Ascending aorta (tissue), 2 donors: ENCODE measurements around the gene GLYATL1. TPM values are rescaled to one million over a fixed set of nuclear protein-coding genes. Genes with fewer than 3 reads are reported as not detected.

Source experiments
- DNase-seq, 2 donors: peaks; one replicate each; pipeline ENCODE4 v3.0.0-alpha.2; 2019; ENCODE audit warnings: low spot score in 2 of 2
- H3K27ac ChIP-seq, 2 donors: fragments of 200-600 bp; sonication (generic); one replicate each; pipeline ENCODE4 v1.5.1; 2016 to 2017; ENCODE audit warnings: mild to moderate bottlenecking in 1 of 2
- H3K27me3 ChIP-seq: fragments of 200-600 bp; sonication (generic); one replicate; pipeline ENCODE4 v1.5.1; 2017
- H3K36me3 ChIP-seq, 2 donors: fragments of 200-600 bp; sonication (generic); one replicate each; pipeline ENCODE4 v1.5.1; 2016
- H3K4me1 ChIP-seq, 2 donors: fragments of 200-600 bp; sonication (generic); one replicate each; pipeline ENCODE4 v1.5.1; 2016 to 2017; ENCODE audit warnings: mild to moderate bottlenecking in 1 of 2
- H3K4me3 ChIP-seq, 2 donors: fragments of 200-600 bp; sonication (generic); one replicate each; pipeline ENCODE4 v1.5.1; 2016 to 2017; ENCODE audit warnings: mild to moderate bottlenecking in 1 of 2
- H3K9me3 ChIP-seq, 2 donors: fragments of 200-600 bp; sonication (generic); one replicate each; pipeline ENCODE4 v1.5.1; 2016
- CTCF ChIP-seq, 3 experiments: fragments of 200-600 bp in 2 of 3; fragments of 450-650 bp in 1 of 3; sonication (generic) in 2 of 3; IDR thresholded peaks; one replicate each; pipeline ENCODE4 v1.5.1; 2016 to 2019; ENCODE audit warnings: antibody characterized with exemption in 3 of 3, mild to moderate bottlenecking in 1 of 3, moderate library complexity in 1 of 3
- intact Hi-C: fragments of 100-400 bp; cut with DNase I; formaldehyde crosslinking; loops from one replicate; pipeline ENCODE4 v1.15.1; 2023
- total RNA-seq: library from RNA; depleted of rRNA; stranded (reverse); fragments of >200 nt; gene quantifications from one replicate; pipeline ENCODE4 v1.1.0, GENCODE V29; 2016

The GLYATL1 gene
- total RNA-seq, 1 donor from 2014 or later, result 8.6 TPM

- H3K27me3 ChIP-seq, result no peaks in the 10 kb centered on the region
- no peaks in the 10 kb centered on the region for H3K4me1 ChIP-seq
- TF ChIP-seq CTCF (IDR thresholded peaks at IDR 0.05), result no peak
- H3K36me3 ChIP-seq, result no peaks in the 10 kb centered on the region
- H3K4me3 ChIP-seq, result peak overlapping the region; percentile 40 to 45
- H3K9me3 ChIP-seq, result no peaks in the 10 kb centered on the region
- intact Hi-C loops, result no loop called here
- DNase-seq, result no peak
- no peak overlapping the region for H3K27ac ChIP-seq
These were observed 34.1 kb upstream of the GLYATL1 start for GRCh38 chr11:58905011-58905720.

DNA sequence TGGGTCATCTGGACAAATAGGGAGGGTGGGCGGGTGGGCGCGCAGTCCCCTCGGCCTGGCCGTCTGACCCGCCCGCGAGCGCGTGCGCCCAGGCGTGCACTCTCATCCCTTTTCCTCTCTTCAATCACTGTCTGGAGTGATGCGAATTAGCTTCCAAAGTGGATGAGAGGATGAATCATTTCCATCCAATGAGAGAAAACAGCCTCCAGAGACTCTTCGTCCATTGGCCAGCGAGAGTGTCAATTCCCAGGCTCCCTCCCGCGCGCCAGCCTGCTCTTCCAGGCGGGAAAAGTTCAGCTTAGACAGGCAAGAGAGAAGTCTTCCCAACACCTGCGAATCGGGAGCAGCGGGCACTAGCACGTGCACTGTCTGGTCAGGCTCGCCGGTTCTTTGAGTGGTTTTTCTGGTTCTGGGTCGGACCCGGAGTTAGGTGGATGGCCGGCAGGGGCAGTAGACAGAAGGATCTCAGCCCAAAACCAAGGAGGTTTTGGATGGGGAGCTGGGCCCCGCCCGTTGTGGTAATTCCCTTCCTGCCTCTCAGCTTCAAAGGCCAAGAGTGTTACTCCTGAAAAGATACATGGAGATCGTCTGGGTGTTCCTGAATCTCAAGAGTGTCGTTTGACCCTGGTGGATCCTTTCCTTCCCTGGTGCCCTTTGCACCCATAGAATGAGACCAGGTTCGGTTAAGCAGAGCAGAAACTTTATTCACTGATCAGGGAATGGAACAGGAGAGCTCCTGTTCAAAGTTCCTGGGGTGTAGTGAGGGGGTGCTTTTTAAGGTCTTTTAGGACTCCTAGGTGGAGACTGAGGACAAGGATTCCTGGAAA lies 33.4 kb upstream of the GLYATL1 start:
- H3K9me3 ChIP-seq, result no peaks in the 10 kb centered on the region
- no peaks in the 10 kb centered on the region for H3K4me1 ChIP-seq
- H3K27me3 ChIP-seq, result no peaks in the 10 kb centered on the region
- TF ChIP-seq CTCF (IDR thresholded peaks at IDR 0.05), result no peak
- intact Hi-C loops, result no loop called here
- H3K4me3 ChIP-seq, result peak overlapping the region; percentile 40 to 45
- no peak for DNase-seq
- no peak overlapping the region for H3K27ac ChIP-seq
- H3K36me3 ChIP-seq, result no peaks in the 10 kb centered on the region

DNA sequence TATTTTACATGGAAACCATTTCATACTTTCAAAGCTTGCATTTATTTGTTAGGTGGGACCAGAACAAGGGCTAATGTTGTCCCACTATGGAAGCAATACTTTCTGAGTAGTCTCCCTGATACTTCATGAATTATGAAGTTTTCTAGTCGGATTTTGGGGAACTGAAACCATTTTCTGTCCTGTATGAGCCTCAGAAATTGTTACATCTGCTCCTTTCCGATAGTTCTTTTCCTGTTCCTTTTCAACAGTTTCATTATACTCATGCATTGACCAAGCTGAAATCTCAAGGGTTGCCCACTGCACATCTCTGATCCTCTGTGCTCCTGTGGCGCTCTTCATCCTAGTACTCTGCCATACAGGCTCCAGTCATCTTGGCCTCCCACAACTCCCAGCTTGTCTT lies 31.5 kb upstream of the GLYATL1 start:
- Histone ChIP-seq H3K27ac (no peak overlapping the region), H3K9me3 (no peaks in the 10 kb centered on the region), H3K36me3 (no peaks in the 10 kb centered on the region), H3K27me3 (no peaks in the 10 kb centered on the region), H3K4me3 (no peak overlapping the region), H3K4me1 (no peaks in the 10 kb centered on the region)
- no peak for DNase-seq
- no peak for TF ChIP-seq CTCF (IDR thresholded peaks at IDR 0.05)
- intact Hi-C loops, result no loop called here

GRCh38 chr11:58912124-58912523 lies 27.2 kb upstream of the GLYATL1 start:
- Histone ChIP-seq H3K4me3 (no peak overlapping the region), H3K27ac (no peak overlapping the region), H3K9me3 (peaks cover 4 to 10% of the 10 kb centered on the region in 2 donors), H3K27me3 (no peaks in the 10 kb centered on the region), H3K36me3 (no peaks in the 10 kb centered on the region), H3K4me1 (no peaks in the 10 kb centered on the region)
- intact Hi-C loops, result no loop called here
- DNase-seq, result no peak
- no peak for TF ChIP-seq CTCF (IDR thresholded peaks at IDR 0.05)

DNA sequence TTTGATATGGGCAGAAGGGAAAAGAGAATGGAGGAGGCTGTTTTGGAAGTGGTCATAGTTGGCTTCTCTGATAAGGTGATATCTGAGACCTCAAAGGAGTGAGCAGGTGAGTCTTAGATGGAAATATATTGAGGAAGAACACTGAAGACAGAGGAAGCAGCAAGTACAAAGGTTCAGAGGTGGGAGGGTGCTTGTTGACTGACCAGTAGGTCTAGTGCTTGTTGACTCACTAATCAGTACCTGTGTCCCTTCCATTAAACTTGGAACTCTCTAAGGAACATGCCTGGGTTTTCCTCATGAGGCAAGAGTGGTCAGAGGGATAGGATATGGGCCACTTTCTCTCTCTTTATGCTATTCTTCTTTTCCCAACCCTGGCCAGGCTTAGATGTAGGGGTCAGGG lies 25.6 kb upstream of the GLYATL1 start:
- intact Hi-C loops, result no loop called here

More for the DNA sequence above, 25.6 kb upstream of the GLYATL1 start:
- H3K27ac ChIP-seq, result no peak overlapping the region
- no peak for DNase-seq
- no peaks in the 10 kb centered on the region for H3K27me3 ChIP-seq
- no peak for TF ChIP-seq CTCF (IDR thresholded peaks at IDR 0.05)
- no peak overlapping the region for H3K4me3 ChIP-seq
- H3K9me3 ChIP-seq, result peaks cover 6 to 14% of the 10 kb centered on the region in 2 donors
- no peaks in the 10 kb centered on the region for H3K36me3 ChIP-seq
- H3K4me1 ChIP-seq, result no peaks in the 10 kb centered on the region
